HT1080 (cell line): ENCODE measurements around the gene PARP2. TPM values are rescaled to one million over a fixed set of nuclear protein-coding genes. Genes with fewer than 3 reads are reported as not detected.
"Not testable (repeated sequence)": the region's sequence is repeated elsewhere in the genome, so short reads cannot be mapped to it uniquely, and the experiment has no call there.

Experiments
- DNase-seq: peaks from one replicate; pipeline ENCODE4 v3.0.0-alpha.2; 2015; ENCODE audit warnings: low read depth
- polyA plus RNA-seq, 2 experiments: library from polyadenylated mRNA; depleted of rRNA; stranded (reverse); fragments of >200 nt; gene quantifications; 2 replicates each; pipeline ENCODE4 v1.2.3, GENCODE V29; 2015
- total RNA-seq: library from RNA; depleted of rRNA; stranded (reverse); fragments of >200 nt; shearing (Covaris generic); gene quantifications from 2 replicates; pipeline ENCODE4 v1.2.3, GENCODE V29; 2014; rRNA removed

PARP2 gene
- total RNA-seq = 30.5 and 30.8 TPM in 2 replicates
- 31.1 and 32.6 TPM in 2 replicates for polyA plus RNA-seq (2015; cell fraction: cytosol; rRNA removed)
- 69.8 and 78.0 TPM in 2 replicates for polyA plus RNA-seq (2015; cell fraction: nucleus; rRNA removed)

- peak; percentile 100 for DNase-seq
These were observed at the start of gene PARP2 for GRCh38 chr14:20343092-20343861. Gene PARP2, plus strand, starts transcription at chr14:20343635. Its CDS starts 7 bp downstream, at chr14:20343642.

- no peak for DNase-seq
These were observed 48.8 kb upstream of the PARP2 start for GRCh38 chr14:20294636-20295035.

- DNase-seq = no peak
These were observed 48.4 kb upstream of the PARP2 start for GRCh38 chr14:20295067-20295466.

- peak; percentile 42 for DNase-seq
These were observed 41.2 kb upstream of the PARP2 start for GRCh38 chr14:20302042-20302755.

GRCh38 chr14:20305265-20306078 is 38.0 kb upstream of the PARP2 start, which contains the start of gene TTC5:
Gene TTC5, minus strand, starts transcription at chr14:20305951. Its CDS starts 14 bp downstream, at chr14:20305937.
- DNase-seq = peak; percentile 81

GRCh38 chr14:20306079-20306423 is 37.4 kb upstream of the PARP2 start:
- DNase-seq = no peak

GRCh38 chr14:20314026-20314425 is 29.4 kb upstream of the PARP2 start:
- DNase-seq = no peak

GRCh38 chr14:20317720-20318119 is 25.7 kb upstream of the PARP2 start:
- DNase-seq = no peak

- peak; percentile 61 for DNase-seq
These were observed 16.2 kb upstream of the PARP2 start for GRCh38 chr14:20327005-20327869.

- no peak for DNase-seq
These were observed 14.7 kb upstream of the PARP2 start for GRCh38 chr14:20328705-20329104.

GRCh38 chr14:20329355-20329754 is 14.1 kb upstream of the PARP2 start:
- no peak for DNase-seq

GRCh38 chr14:20331053-20331613 is 12.3 kb upstream of the PARP2 start:
- no peak for DNase-seq

- no peak for DNase-seq
These were observed 11.0 kb upstream of the PARP2 start for GRCh38 chr14:20332431-20332787.

GRCh38 chr14:20332788-20333493 is 10.5 kb upstream of the PARP2 start, which contains the start of gene CCNB1IP1:
Gene CCNB1IP1, minus strand, starts transcription at chr14:20333279. Its CDS starts 16,756 bp downstream, at chr14:20316523.
- peak; percentile 89 for DNase-seq

- no peak for DNase-seq
These were observed 10.0 kb upstream of the PARP2 start for GRCh38 chr14:20333494-20333841.

GRCh38 chr14:20334017-20334416 is 9.4 kb upstream of the PARP2 start:
- DNase-seq = no peak

GRCh38 chr14:20341032-20341431 is 2.4 kb upstream of the PARP2 start:
- DNase-seq = not testable (repeated sequence)

- DNase-seq = no peak
These were observed 1.8 kb upstream of the PARP2 start for GRCh38 chr14:20341646-20342045.

- DNase-seq = no peak
These were observed 406 bp downstream of the PARP2 start for GRCh38 chr14:20343862-20344220.

- DNase-seq = no peak
These were observed 1.9 kb downstream of the PARP2 start for GRCh38 chr14:20345366-20345765.
